ENCODE results near the gene INPP5A.

DNA sequence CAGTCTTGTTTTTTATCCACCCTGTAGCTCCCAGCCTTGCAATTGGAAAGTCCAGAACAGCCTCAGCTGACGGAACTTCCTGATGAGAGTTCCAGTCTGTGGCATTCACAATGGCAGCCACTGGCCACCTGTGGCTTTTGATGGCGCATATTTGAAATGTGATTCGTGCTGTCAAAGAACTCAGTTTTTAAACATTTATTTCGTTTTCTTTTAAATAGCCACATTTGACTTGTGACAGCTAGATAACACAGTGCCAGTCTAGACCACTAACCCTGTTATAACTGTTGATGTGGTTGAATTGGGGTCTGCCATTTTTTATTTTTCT lies 97.3 kb downstream of the INPP5A start:
- TF ChIP-seq, protein P1, sequence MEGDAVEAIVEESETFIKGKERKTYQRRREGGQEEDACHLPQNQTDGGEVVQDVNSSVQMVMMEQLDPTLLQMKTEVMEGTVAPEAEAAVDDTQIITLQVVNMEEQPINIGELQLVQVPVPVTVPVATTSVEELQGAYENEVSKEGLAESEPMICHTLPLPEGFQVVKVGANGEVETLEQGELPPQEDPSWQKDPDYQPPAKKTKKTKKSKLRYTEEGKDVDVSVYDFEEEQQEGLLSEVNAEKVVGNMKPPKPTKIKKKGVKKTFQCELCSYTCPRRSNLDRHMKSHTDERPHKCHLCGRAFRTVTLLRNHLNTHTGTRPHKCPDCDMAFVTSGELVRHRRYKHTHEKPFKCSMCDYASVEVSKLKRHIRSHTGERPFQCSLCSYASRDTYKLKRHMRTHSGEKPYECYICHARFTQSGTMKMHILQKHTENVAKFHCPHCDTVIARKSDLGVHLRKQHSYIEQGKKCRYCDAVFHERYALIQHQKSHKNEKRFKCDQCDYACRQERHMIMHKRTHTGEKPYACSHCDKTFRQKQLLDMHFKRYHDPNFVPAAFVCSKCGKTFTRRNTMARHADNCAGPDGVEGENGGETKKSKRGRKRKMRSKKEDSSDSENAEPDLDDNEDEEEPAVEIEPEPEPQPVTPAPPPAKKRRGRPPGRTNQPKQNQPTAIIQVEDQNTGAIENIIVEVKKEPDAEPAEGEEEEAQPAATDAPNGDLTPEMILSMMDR (IDR thresholded peaks at IDR 0.05): no peak
- TF ChIP-seq POLR2A (IDR thresholded peaks at IDR 0.05) (no peak), POLR2AphosphoS5 (IDR thresholded peaks at IDR 0.05) (no peak)

Data from sigmoid colon (tissue), 4 donors.